Loucy (cell line): Measurements from ENCODE around the gene SOST.

ENCODE experiments used
- H2AFZ ChIP-seq: fragments of 200-600 bp; sonication (generic); 2 replicates; pipeline ENCODE4 v1.6.0; 2016; ENCODE audit warnings: antibody characterized with exemption, mild to moderate bottlenecking, low read length, moderate library complexity
- H3F3A ChIP-seq: fragments of 200-600 bp; 2 replicates; pipeline ENCODE4 v1.6.0; 2016; ENCODE audit warnings: antibody characterized with exemption, low read depth, mild to moderate bottlenecking
- H3K27me3 ChIP-seq: fragments of 200-600 bp; sonication (generic); 2 replicates; pipeline ENCODE4 v1.6.1; 2014; ENCODE audit warnings: low read length, mild to moderate bottlenecking; ENCODE audit not compliant: insufficient read depth, poor library complexity, severe bottlenecking
- H3K36me3 ChIP-seq: fragments of 200-600 bp; sonication (generic); 2 replicates; pipeline ENCODE4 v1.6.1; 2016; ENCODE audit warnings: low read length; ENCODE audit not compliant: insufficient read depth
- H3K4me1 ChIP-seq: fragments of 200-600 bp; sonication (generic); 2 replicates; pipeline ENCODE4 v1.5.1; 2014; ENCODE audit warnings: low read length, mild to moderate bottlenecking; ENCODE audit not compliant: insufficient read depth, poor library complexity, severe bottlenecking
- H3K4me2 ChIP-seq: fragments of 200-600 bp; sonication (generic); 2 replicates; pipeline ENCODE4 v1.6.0; 2014; ENCODE audit warnings: antibody characterized with exemption, low read length, low read depth, mild to moderate bottlenecking; ENCODE audit not compliant: poor library complexity, severe bottlenecking
- H3K4me3 ChIP-seq: fragments of 200-600 bp; sonication (generic); 2 replicates; pipeline ENCODE4 v1.5.1; 2014; ENCODE audit warnings: low read length, mild to moderate bottlenecking, mixed read lengths; ENCODE audit not compliant: poor library complexity, severe bottlenecking
- H3K79me2 ChIP-seq: fragments of 200-600 bp; sonication (generic); 2 replicates; pipeline ENCODE4 v1.6.1; 2014; ENCODE audit warnings: low read length; ENCODE audit not compliant: insufficient read depth
- H3K9ac ChIP-seq: fragments of 200-600 bp; sonication (generic); 2 replicates; pipeline ENCODE4 v1.6.0; 2014; ENCODE audit warnings: mild to moderate bottlenecking, low read depth, low read length, moderate library complexity; ENCODE audit not compliant: poor library complexity, severe bottlenecking
- H3K9me2 ChIP-seq: fragments of 200-600 bp; sonication (generic); replicated peaks from 2 replicates; pipeline ENCODE4 v1.6.1; 2016; ENCODE audit warnings: low read depth, low read length, mixed read lengths
- H3K9me3 ChIP-seq: fragments of 200-600 bp; sonication (generic); 2 replicates; pipeline ENCODE4 v1.6.1; 2014; ENCODE audit warnings: mild to moderate bottlenecking, antibody characterized with exemption, low read length, low read depth; ENCODE audit not compliant: insufficient read depth
- H4K20me1 ChIP-seq: fragments of 200-600 bp; sonication (generic); 2 replicates; pipeline ENCODE4 v1.6.0; 2014; ENCODE audit warnings: antibody characterized with exemption, low read length, mild to moderate bottlenecking; ENCODE audit not compliant: insufficient read depth, poor library complexity, severe bottlenecking
- EZH2phosphoT487 ChIP-seq: fragments of 200-600 bp; IDR thresholded peaks from 2 replicates; pipeline ENCODE4 v1.6.1; 2018; ENCODE audit warnings: antibody characterized with exemption, mild to moderate bottlenecking, moderate library complexity, borderline replicate concordance
- TF ChIP-seq, protein P1 (sequence below): fragments of 200-600 bp; sonication (generic); conservative IDR thresholded peaks from 2 replicates; pipeline ENCODE4 v1.5.1; 2014; ENCODE audit warnings: mild to moderate bottlenecking, antibody characterized with exemption, low read length

The SOST gene

DNA sequence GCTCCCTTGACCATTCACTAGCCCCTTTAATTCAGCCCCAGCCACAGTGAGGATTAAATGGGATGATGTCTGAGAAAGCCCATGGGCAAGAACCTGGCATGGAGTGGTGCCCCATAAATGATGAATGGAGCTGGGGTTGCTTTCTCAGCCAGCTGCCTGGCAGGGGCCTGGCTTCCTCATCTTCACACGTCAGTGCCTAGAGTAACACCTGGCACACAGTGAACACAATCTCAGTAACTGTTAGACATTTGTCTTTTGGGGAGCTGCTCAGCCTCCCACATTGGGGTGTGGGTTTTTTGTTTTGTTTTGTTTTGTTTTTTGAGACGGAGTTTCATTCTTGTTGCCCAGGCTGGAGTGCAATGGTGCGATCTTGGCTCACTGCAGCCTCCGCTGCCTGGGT lies 49.4 kb downstream of the SOST start:
- no peaks in the 10 kb centered on the region for H3K36me3 ChIP-seq
- H3F3A ChIP-seq = no peaks in the 10 kb centered on the region
- no peak overlapping the region for H2AFZ ChIP-seq
- H4K20me1 ChIP-seq = no peaks in the 10 kb centered on the region
- H3K9me2 ChIP-seq = no peaks in the 10 kb centered on the region
- peaks cover 8% of the 10 kb centered on the region for H3K27me3 ChIP-seq
- no peak overlapping the region for H3K4me3 ChIP-seq
- no peak for TF ChIP-seq EZH2phosphoT487
- TF ChIP-seq, protein P1, sequence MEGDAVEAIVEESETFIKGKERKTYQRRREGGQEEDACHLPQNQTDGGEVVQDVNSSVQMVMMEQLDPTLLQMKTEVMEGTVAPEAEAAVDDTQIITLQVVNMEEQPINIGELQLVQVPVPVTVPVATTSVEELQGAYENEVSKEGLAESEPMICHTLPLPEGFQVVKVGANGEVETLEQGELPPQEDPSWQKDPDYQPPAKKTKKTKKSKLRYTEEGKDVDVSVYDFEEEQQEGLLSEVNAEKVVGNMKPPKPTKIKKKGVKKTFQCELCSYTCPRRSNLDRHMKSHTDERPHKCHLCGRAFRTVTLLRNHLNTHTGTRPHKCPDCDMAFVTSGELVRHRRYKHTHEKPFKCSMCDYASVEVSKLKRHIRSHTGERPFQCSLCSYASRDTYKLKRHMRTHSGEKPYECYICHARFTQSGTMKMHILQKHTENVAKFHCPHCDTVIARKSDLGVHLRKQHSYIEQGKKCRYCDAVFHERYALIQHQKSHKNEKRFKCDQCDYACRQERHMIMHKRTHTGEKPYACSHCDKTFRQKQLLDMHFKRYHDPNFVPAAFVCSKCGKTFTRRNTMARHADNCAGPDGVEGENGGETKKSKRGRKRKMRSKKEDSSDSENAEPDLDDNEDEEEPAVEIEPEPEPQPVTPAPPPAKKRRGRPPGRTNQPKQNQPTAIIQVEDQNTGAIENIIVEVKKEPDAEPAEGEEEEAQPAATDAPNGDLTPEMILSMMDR = no peak
- no peaks in the 10 kb centered on the region for H3K9me3 ChIP-seq
- no peak overlapping the region for H3K4me2 ChIP-seq
- no peak overlapping the region for H3K9ac ChIP-seq
- no peaks in the 10 kb centered on the region for H3K79me2 ChIP-seq
- peaks cover 10% of the 10 kb centered on the region for H3K4me1 ChIP-seq

DNA sequence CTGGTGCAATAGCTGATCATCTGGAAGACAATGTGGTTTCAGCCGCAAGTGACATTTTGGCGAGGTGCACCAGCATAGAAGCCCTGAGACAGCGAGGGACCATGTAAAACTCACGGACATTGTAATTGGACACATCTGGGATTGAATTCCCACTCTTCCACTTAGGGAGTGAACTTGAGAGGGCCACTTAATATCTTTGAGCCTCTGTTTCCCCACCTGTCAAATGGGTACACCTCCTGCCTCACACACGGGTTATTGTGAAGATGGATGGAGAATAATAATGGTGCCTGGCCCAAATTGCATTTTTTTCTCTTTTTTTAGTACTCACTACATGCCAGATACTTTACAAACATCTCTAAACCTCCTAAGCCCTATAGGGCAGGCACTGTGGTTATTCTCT lies 51.4 kb downstream of the SOST start:
- H3K9me3 ChIP-seq = no peaks in the 10 kb centered on the region
- H3K4me2 ChIP-seq = no peak overlapping the region
- H3K4me1 ChIP-seq = no peaks in the 10 kb centered on the region
- no peaks in the 10 kb centered on the region for H4K20me1 ChIP-seq
- H3K79me2 ChIP-seq = no peaks in the 10 kb centered on the region
- H3F3A ChIP-seq = no peaks in the 10 kb centered on the region
- no peak for TF ChIP-seq EZH2phosphoT487
- TF ChIP-seq, protein P1 = no peak
- no peaks in the 10 kb centered on the region for H3K36me3 ChIP-seq
- no peak overlapping the region for H3K4me3 ChIP-seq
- peaks cover 12% of the 10 kb centered on the region for H3K27me3 ChIP-seq
- no peak overlapping the region for H3K9ac ChIP-seq
- H3K9me2 ChIP-seq = no peaks in the 10 kb centered on the region
- no peak overlapping the region for H2AFZ ChIP-seq

DNA sequence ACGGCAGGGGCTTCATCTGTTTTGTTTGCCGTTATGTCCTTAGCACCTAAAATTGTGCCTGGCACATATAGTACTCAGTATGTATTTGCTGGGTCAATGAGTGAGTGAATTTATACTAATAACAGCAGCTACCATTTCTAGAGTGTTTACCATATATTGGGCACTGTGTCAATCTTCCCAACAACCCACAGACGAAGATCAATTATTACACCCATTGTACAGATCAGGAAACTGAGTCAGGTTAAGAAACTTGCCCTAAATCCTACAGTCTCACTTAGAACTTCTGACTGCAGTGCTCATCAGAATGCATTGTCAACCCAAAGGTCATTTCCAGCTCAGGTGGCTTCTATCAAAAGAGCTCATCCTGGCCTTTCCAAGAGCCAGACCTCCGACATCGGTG lies 52.4 kb downstream of the SOST start:
- H3K79me2 ChIP-seq = no peaks in the 10 kb centered on the region
- H3K9me2 ChIP-seq = no peaks in the 10 kb centered on the region
- H3K9me3 ChIP-seq = no peaks in the 10 kb centered on the region
- H2AFZ ChIP-seq = no peak overlapping the region
- peaks cover 4% of the 10 kb centered on the region for H3K4me1 ChIP-seq
- peaks cover 11% of the 10 kb centered on the region for H3K27me3 ChIP-seq
- H4K20me1 ChIP-seq = no peaks in the 10 kb centered on the region
- H3F3A ChIP-seq = no peaks in the 10 kb centered on the region
- no peak overlapping the region for H3K4me2 ChIP-seq
- H3K4me3 ChIP-seq = no peak overlapping the region
- H3K9ac ChIP-seq = no peak overlapping the region
- TF ChIP-seq, protein P1 = no peak
- no peak for TF ChIP-seq EZH2phosphoT487
- H3K36me3 ChIP-seq = no peaks in the 10 kb centered on the region
